ENCODE data around the gene SENP1.

The SENP1 gene

GRCh38 chr12:48069241-48069640 is 36.6 kb downstream of the SENP1 start:
- no peak for DNase-seq (ENCODE audit: low read depth)
- no peak for TF ChIP-seq CTCF (IDR thresholded peaks at IDR 0.05; ENCODE audit: control insufficient read depth, extremely low read depth, insufficient read depth)
- H3K4me3 ChIP-seq (ENCODE audit: low read depth, low read length) = no peak overlapping the region

DNA sequence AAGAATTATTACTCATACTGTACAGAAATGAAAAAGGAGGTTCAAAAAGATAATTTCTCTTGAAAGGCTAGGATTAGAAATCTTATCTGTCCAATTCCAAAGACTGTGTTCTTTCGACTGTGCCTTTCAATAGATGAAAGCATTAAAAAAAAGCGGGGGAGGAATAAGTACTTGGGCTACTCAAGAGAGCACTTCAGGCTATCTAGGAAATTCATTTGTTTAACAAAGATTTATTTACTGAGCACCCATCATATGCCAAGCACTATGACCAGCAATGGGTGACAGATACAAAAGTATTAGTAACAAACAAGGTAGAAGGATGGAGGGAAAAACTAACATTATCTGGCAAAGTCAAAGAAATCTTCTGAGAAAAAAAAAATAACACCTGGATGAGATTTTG is 37.4 kb downstream of the SENP1 start:
- no peak overlapping the region for H3K4me3 ChIP-seq (ENCODE audit: low read depth, low read length)
- no peak for DNase-seq (ENCODE audit: low read depth)
- TF ChIP-seq CTCF (IDR thresholded peaks at IDR 0.05; ENCODE audit: control insufficient read depth, extremely low read depth, insufficient read depth) = no peak

DNA sequence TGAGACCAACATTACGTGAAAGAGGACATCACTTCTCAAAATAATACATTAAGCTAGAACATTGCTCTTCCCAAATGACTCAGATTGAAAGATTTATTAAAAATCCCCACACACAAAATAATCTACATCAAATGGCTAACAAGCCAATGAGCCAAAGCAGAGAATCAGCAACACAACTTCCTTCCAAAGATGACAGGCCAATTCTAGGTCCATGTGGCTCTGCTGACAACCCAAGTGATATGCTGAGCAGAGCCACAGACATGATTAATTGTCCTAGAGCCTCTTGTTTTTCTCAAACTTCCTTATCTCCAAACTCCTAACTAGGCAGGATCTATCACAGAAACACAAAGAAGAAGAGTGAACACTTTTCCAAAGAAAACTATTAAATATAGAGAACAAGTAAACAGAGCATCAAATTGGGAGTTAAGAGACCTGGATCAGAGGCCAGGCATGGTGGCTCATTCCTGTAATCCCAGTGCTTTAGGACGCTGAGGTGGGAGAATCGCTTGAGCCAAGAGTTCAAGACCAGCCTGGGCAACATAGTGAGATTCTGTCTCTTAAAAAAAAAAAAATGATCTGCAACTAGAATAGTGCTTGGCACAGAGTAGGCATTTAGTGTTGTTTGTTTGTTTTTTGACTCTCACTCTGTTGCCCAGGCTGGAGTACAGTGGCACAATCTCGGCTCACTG is 38.5 kb downstream of the SENP1 start:
- TF ChIP-seq CTCF (IDR thresholded peaks at IDR 0.05; ENCODE audit: control insufficient read depth, extremely low read depth, insufficient read depth) = no peak
- H3K4me3 ChIP-seq (ENCODE audit: low read depth, low read length) = no peak overlapping the region
- DNase-seq (ENCODE audit: low read depth) = no peak

DNA sequence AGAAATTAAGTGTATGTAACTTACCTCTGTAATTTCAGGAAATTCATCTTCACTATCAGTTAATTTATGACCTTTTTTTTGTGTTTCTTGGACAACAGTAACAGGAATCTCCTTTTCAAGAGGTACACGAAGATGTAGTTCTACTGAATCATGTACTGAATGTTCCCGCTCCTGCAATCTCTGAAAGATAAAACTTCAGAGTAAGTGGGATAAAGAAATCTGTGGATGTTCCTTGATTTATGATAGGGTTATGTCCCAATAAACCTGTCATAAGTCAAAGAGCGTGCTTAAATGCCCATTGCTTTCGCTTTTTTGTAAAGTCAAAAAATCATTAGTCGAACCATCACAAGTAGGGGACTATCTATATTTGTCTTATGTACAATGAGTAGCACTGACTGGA is 40.8 kb downstream of the SENP1 start:
- no peak overlapping the region for H3K4me3 ChIP-seq (ENCODE audit: low read depth, low read length)
- DNase-seq (ENCODE audit: low read depth) = no peak
- no peak for TF ChIP-seq CTCF (IDR thresholded peaks at IDR 0.05; ENCODE audit: control insufficient read depth, extremely low read depth, insufficient read depth)

- DNase-seq (ENCODE audit: low read depth) = no peak
- TF ChIP-seq CTCF (IDR thresholded peaks at IDR 0.05; ENCODE audit: control insufficient read depth, extremely low read depth, insufficient read depth) = no peak
- H3K4me3 ChIP-seq (ENCODE audit: low read depth, low read length) = no peak overlapping the region
Measured at GRCh38 chr12:48063530-48063929, 42.3 kb downstream of the SENP1 start.

DNA sequence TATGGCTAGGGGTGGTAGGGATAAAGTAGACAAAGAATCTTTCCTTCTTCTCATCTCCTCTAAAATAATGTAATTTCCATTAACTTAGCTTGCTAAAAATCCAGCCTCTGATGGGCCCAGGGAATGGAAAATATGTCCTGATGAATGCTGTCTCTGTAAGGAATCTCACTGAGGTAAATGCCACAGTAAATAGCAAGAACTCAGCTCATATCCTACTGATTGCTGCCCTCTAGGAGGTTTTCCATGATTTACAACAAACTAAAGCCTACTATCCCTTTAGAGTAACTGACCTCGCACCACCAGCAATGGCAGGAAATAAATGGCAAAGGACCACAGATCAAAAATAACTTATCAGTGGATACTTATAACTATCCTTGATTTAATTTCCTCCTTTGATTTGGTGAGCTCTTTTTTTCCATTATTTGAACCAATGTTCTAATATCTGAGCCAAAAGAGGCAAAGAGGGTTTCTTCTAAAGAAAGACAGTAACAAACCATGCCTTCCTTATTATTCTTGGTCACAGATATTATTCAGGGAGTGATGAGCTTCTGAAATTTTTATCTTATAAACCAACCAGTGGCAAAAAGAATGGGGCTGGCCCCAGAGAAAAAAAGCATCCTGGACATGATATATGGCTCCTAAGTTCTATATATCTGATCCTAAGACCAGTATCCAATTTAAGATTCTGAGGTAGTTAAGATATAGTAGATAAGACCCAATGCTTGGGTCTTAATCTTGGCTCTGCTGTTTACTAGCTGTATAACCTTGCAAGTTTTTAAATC is 43.8 kb downstream of the SENP1 start:
- DNase-seq (ENCODE audit: low read depth) = peak; percentile 21
- peak; percentile 47 for TF ChIP-seq CTCF (IDR thresholded peaks at IDR 0.05; ENCODE audit: control insufficient read depth, extremely low read depth, insufficient read depth)
- no peak overlapping the region for H3K4me3 ChIP-seq (ENCODE audit: low read depth, low read length)
